ENCODE results near the gene FOSL1. TPM values are rescaled to one million over a fixed set of nuclear protein-coding genes. Genes with fewer than 3 reads are reported as not detected.

The FOSL1 gene
- total and polyA plus RNA-seq, 2 of the 13 experiments (the other 11 are each of a cell fraction or from before 2014, with no cell fraction given), result 4.0 to 4.1 TPM

- H3K36me3 ChIP-seq (replicated peaks in 1 of 2; ENCODE audit: control insufficient read depth in 1 of 2, insufficient read depth in 2 of 2, low read length in 2 of 2), result peaks cover 2 to 13% of the 10 kb centered on the region in 2 experiments; a peak in 2 of 5 replicates
- BruUV-seq (replicated peaks), result TSS peak; percentile 80
- in situ Hi-C loops (cut with HindIII; ENCODE audit: extremely low pct_ligation_motif_present, low pct_unique_long_range_greater_than_20kb), result no loop called here
- H4K20me1 ChIP-seq (ENCODE audit: insufficient read depth, low read length), result no peaks in the 10 kb centered on the region
- DNase-seq (ENCODE audit: low spot score) (peak; percentile 78), ATAC-seq (peak; percentile 21), FAIRE-seq (no peak)
- peak overlapping the region; percentile 77 to 91 (median 82) for H3K4me3 ChIP-seq (replicated peaks in 1 of 3; ENCODE audit: insufficient read depth in 1 of 3, low read depth in 2 of 3, low read length in 3 of 3)
- 1% methylated on average over 11 of the region's 57 CpGs for WGBS (ENCODE audit: low lambda C conversion rate)
- no peaks in the 10 kb centered on the region; a peak in 1 of 5 replicates for H3K27me3 ChIP-seq (ENCODE audit: control insufficient read depth in 1 of 2, insufficient read depth in 2 of 2, low read length in 2 of 2)
- peak overlapping the region; percentile 99 for H3K4me2 ChIP-seq (ENCODE audit: low read depth, low read length)
- H2AFZ ChIP-seq (ENCODE audit: low read length), result no peak overlapping the region
- H3K27ac ChIP-seq (ENCODE audit: extremely low read length, insufficient read depth, low read length), result peak overlapping the region; percentile 77
- ChIA-PET CTCF (ENCODE audit: low intra/inter-chr PET ratio, low total read pairs) (interaction anchor here (6.9 kb wide), 1 partner anchor 98 kb away, joined by 63 read pairs; no protein-coding TSS in a partner anchor), POLR2A (interaction anchor here (0.6 to 7.6 kb wide), 28 partner anchors 9 to 421 kb away, joined by 3 to 95 read pairs (median 4); partner anchors contain the start of genes BANF1, C11orf68, EFEMP2 and EIF1AD)
- H3K4me1 ChIP-seq (ENCODE audit: insufficient read depth, low read length), result peaks cover 59% of the 10 kb centered on the region
- intact Hi-C loops (cut with micrococcal nuclease; ENCODE audit: unreplicated experiment), result loop anchor here (2.0 kb wide), 1 partner anchor 27 kb away; the partner anchor contains the start of genes C11orf68 and DRAP1
- peak overlapping the region; percentile 90 for H3K9ac ChIP-seq (ENCODE audit: insufficient read depth, low read depth, low read length)
- H3K79me2 ChIP-seq (ENCODE audit: insufficient read depth, low read length), result peaks cover 15% of the 10 kb centered on the region
- H3K9me3 ChIP-seq (ENCODE audit: low read length), result no peaks in the 10 kb centered on the region
- TF ChIP-seq NCOR1 (IDR thresholded peaks at IDR 0.05; ENCODE audit: borderline replicate concordance, low read length), result no peak
- TF ChIP-seq RBAK (CRISPR knock-in tag; IDR thresholded peaks at IDR 0.05), result no peak
- TF ChIP-seq HES4 (CRISPR knock-in tag; IDR thresholded peaks at IDR 0.05; ENCODE audit: borderline replicate concordance), result no peak
- TF ChIP-seq CSRNP1 (CRISPR knock-in tag; IDR thresholded peaks at IDR 0.05), result no peak
- TF ChIP-seq MAFK (conservative IDR thresholded peaks at IDR 0.05 in 1 of 2, IDR thresholded peaks at IDR 0.05 in 1 of 2; ENCODE audit: low read length in 2 of 2), result no peak
- peak; percentile 73 for TF ChIP-seq MED1 (CRISPR knock-in tag; IDR thresholded peaks at IDR 0.05)
- TF ChIP-seq ETV5 (CRISPR knock-in tag; IDR thresholded peaks at IDR 0.05; ENCODE audit: borderline replicate concordance), result peak; percentile 89
- 0 out of 2 replicates have a peak, but pooled peaks have one; percentile 26 for TF ChIP-seq ZIK1 (CRISPR knock-in tag; IDR thresholded peaks at IDR 0.05; ENCODE audit: borderline replicate concordance, low read depth)
- TF ChIP-seq KDM2A (CRISPR knock-in tag; IDR thresholded peaks at IDR 0.05; ENCODE audit: borderline replicate concordance, low read depth), result peak; percentile 96
- TF ChIP-seq ZBTB7A (CRISPR knock-in tag; IDR thresholded peaks at IDR 0.05), result peak; percentile 91; the same call in 1 of the 2 replicates
- 0 out of 2 replicates have a peak, but pooled peaks have one; percentile 51 for TF ChIP-seq ZNF33B (CRISPR knock-in tag; IDR thresholded peaks at IDR 0.05)
- TF ChIP-seq ZNF235 (CRISPR knock-in tag; IDR thresholded peaks at IDR 0.05; ENCODE audit: borderline replicate concordance), result no peak
- no peak for TF ChIP-seq ZNF569 (CRISPR knock-in tag; IDR thresholded peaks at IDR 0.05; ENCODE audit: borderline replicate concordance)
- no peak for TF ChIP-seq FOXC1 (CRISPR knock-in tag; IDR thresholded peaks at IDR 0.05; ENCODE audit: borderline replicate concordance)
- TF ChIP-seq ZBTB10 (CRISPR knock-in tag; IDR thresholded peaks at IDR 0.05; ENCODE audit: borderline replicate concordance), result peak; percentile 88; the same call in 1 of the 2 replicates
Measured at GRCh38 chr11:65891219-65892136, 8.7 kb downstream of the FOSL1 start.
